Trophoblast cell (in vitro differentiated cells and primary cell): ENCODE results near the gene CORO7.

Source experiments
- DNase-seq, 2 donors: peaks; one replicate each; pipeline ENCODE4 v3.0.0-alpha.2; 2016
- H2AFZ ChIP-seq: 2 replicates; pipeline ENCODE4 v1.6.1; 2013; ENCODE audit warnings: low read length, moderate library complexity, mild to moderate bottlenecking; ENCODE audit not compliant: insufficient read depth, poor library complexity
- H2AK5ac ChIP-seq: 2 replicates; pipeline ENCODE4 v1.6.1; 2013; ENCODE audit warnings: mild to moderate bottlenecking, low read length
- H2BK120ac ChIP-seq: 2 replicates; pipeline ENCODE4 v1.6.1; 2013; ENCODE audit warnings: low read length, mild to moderate bottlenecking, moderate library complexity; ENCODE audit not compliant: insufficient read depth, poor library complexity
- H2BK12ac ChIP-seq: 2 replicates; pipeline ENCODE4 v1.6.1; 2013; ENCODE audit warnings: mild to moderate bottlenecking, low read length, moderate library complexity
- H2BK5ac ChIP-seq: 2 replicates; pipeline ENCODE4 v1.6.1; 2013; ENCODE audit warnings: low read length, low read depth, moderate library complexity, mild to moderate bottlenecking; ENCODE audit not compliant: poor library complexity
- H3K14ac ChIP-seq: 2 replicates; pipeline ENCODE4 v1.6.1; 2013; ENCODE audit warnings: mild to moderate bottlenecking, low read length
- H3K18ac ChIP-seq: 2 replicates; pipeline ENCODE4 v1.6.1; 2013; ENCODE audit warnings: mild to moderate bottlenecking, low read length
- H3K23ac ChIP-seq: 2 replicates; pipeline ENCODE4 v1.6.1; 2013; ENCODE audit warnings: low read length
- H3K27ac ChIP-seq: 2 replicates; pipeline ENCODE4 v1.5.1; 2013; ENCODE audit warnings: low read depth, mild to moderate bottlenecking, inconsistent platforms, low read length, moderate library complexity
- H3K27me3 ChIP-seq: 2 replicates; pipeline ENCODE4 v1.6.1; 2013; ENCODE audit warnings: inconsistent platforms, mild to moderate bottlenecking, low read length, moderate library complexity; ENCODE audit not compliant: insufficient read depth
- H3K36me3 ChIP-seq, 2 experiments: 1 replicate in 1 of 2; 2 replicates in 1 of 2; pipeline ENCODE4 v1.6.1; 2013; ENCODE audit warnings: low read length in 2 of 2, mild to moderate bottlenecking in 2 of 2, moderate library complexity in 1 of 2; ENCODE audit not compliant: insufficient read depth in 2 of 2, control insufficient read depth in 1 of 2
- H3K4ac ChIP-seq: 2 replicates; pipeline ENCODE4 v1.6.1; 2013; ENCODE audit warnings: low read depth, mild to moderate bottlenecking, low read length, moderate library complexity
- H3K4me1 ChIP-seq, 2 experiments: 1 replicate in 1 of 2; 2 replicates in 1 of 2; pipeline ENCODE4 v1.6.1; 2013; ENCODE audit warnings: low read length in 2 of 2, mild to moderate bottlenecking in 2 of 2, moderate library complexity in 1 of 2; ENCODE audit not compliant: insufficient read depth in 2 of 2, control insufficient read depth in 1 of 2
- H3K4me2 ChIP-seq: 2 replicates; pipeline ENCODE4 v1.6.1; 2013; ENCODE audit warnings: inconsistent platforms, mild to moderate bottlenecking, low read length, moderate library complexity
- H3K4me3 ChIP-seq: 2 replicates; pipeline ENCODE4 v1.5.1; 2013; ENCODE audit warnings: mild to moderate bottlenecking, low read depth, low read length, inconsistent platforms
- H3K79me1 ChIP-seq: one replicate; pipeline ENCODE4 v1.6.1; 2013; ENCODE audit warnings: low read length
- H3K79me2 ChIP-seq: 2 replicates; pipeline ENCODE4 v1.6.1; 2013; ENCODE audit warnings: low read length, mild to moderate bottlenecking; ENCODE audit not compliant: control insufficient read depth, insufficient read depth, poor library complexity
- H3K9ac ChIP-seq: 2 replicates; pipeline ENCODE4 v1.6.1; 2013; ENCODE audit warnings: mild to moderate bottlenecking, low read length
- H3K9me3 ChIP-seq: 2 replicates; pipeline ENCODE4 v1.6.1; 2013; ENCODE audit warnings: low read depth, mild to moderate bottlenecking, control low read depth, inconsistent platforms, low read length; ENCODE audit not compliant: insufficient read depth
- H4K12ac ChIP-seq: 2 replicates; pipeline ENCODE4 v1.6.1; 2013; ENCODE audit warnings: low read depth, mild to moderate bottlenecking, low read length, moderate library complexity
- H4K8ac ChIP-seq: 2 replicates; pipeline ENCODE4 v1.6.1; 2013; ENCODE audit warnings: low read depth, mild to moderate bottlenecking, low read length, moderate library complexity
- H4K91ac ChIP-seq: one replicate; pipeline ENCODE4 v1.6.1; 2013; ENCODE audit warnings: low read depth, mild to moderate bottlenecking, low read length, moderate library complexity
- WGBS: extraction: QIAGEN DNeasy Blood & Tissue Kit; methylation state at CpG from one replicate; pipeline ENCODE4 v1.1.7; 2013; ENCODE audit warnings: missing lambda C conversion rate; ENCODE audit not compliant: insufficient read length, insufficient coverage; ENCODE audit errors: extremely low coverage; 5-methylcytosine and 5-hydroxymethylcytosine counted together

CORO7 gene

DNA sequence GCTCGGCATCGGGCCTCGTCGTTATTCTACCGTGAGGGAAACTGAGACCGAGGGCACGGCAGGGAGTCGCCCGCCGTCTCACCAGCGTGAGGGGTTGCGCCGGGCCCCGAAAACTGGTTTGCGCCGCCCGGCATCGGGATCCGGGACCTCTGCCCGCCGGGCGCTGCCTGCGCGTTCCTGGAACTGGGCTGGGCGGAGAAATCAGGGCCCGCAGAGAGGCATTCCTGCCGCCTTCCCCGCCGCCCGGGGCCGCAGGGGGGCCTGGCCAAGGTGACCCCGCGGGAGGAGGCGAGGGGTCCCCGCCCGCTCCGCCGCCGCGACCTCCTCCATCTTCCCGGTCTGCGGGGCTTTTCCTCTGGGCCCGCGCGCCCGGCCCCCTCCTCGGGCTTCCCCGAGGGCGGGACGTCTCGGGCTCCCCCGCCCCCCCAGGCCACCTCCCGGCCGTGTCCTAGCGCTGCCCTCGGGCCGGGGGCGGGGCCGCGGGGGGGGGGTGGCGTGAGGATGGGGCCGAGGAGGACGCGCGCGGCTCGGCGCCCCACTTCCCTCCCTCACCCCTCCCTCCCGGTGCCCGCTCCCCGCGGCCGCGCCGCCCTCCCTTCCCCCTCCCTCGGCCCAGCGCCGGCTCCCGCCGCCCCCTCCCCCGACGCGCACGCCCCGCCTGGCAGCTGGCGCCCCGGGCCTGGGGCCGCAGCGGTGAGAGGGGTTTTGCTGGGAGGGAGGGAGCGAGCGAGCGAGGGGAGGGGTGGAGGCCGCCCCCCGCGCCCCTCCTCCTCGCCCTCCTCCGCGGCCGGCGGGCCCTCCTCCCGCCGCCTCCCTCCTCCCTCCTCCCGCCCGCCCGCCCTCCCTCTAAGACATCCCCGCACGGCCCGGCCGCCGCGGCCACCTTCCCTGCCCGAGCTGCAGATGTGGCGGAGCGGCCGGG lies 100.9 kb downstream of the CORO7 start, which contains the start of gene GLIS2:
Gene GLIS2, plus strand, starts transcription at position 882 of the 922 bp plus-strand sequence. CDS start 16,214 bp downstream, outside the sequence.
- H3K79me2 ChIP-seq: peaks cover 15% of the 10 kb centered on the region
- H2BK12ac ChIP-seq: peak within 1 kb of the TSS; percentile 87
- no CpG with 5 or more reads among the region's 115 CpGs for WGBS
- peak within 1 kb of the TSS; percentile 85 for H2AFZ ChIP-seq
- H2BK5ac ChIP-seq: peak within 1 kb of the TSS; percentile 63
- H3K9me3 ChIP-seq: no peaks in the 10 kb centered on the region
- H3K79me1 ChIP-seq: peaks cover 18% of the 10 kb centered on the region
- H4K91ac ChIP-seq: peak within 1 kb of the TSS; percentile 81
- peak within 1 kb of the TSS; percentile 58 for H2AK5ac ChIP-seq
- H3K4me3 ChIP-seq: peak within 1 kb of the TSS; percentile 78
- H2BK120ac ChIP-seq: peak within 1 kb of the TSS; percentile 91
- H3K14ac ChIP-seq: peak within 1 kb of the TSS; percentile 93
- H3K23ac ChIP-seq: no peak within 1 kb of the TSS
- peak; percentile 66 to 73 for DNase-seq
- H3K9ac ChIP-seq: peak within 1 kb of the TSS; percentile 42
- H3K27ac ChIP-seq: peak within 1 kb of the TSS; percentile 45
- H3K4ac ChIP-seq: peak within 1 kb of the TSS; percentile 53
- peak within 1 kb of the TSS; percentile 94 for H3K4me2 ChIP-seq
- H3K4me1 ChIP-seq: peaks cover 32 to 41% of the 10 kb centered on the region in 2 experiments
- H3K18ac ChIP-seq: peak within 1 kb of the TSS; percentile 80
- H3K36me3 ChIP-seq: peaks cover 0 to 2% of the 10 kb centered on the region in 2 experiments
- peak within 1 kb of the TSS; percentile 58 for H4K12ac ChIP-seq
- no peaks in the 10 kb centered on the region for H3K27me3 ChIP-seq
- H4K8ac ChIP-seq: peak within 1 kb of the TSS; percentile 83

DNA sequence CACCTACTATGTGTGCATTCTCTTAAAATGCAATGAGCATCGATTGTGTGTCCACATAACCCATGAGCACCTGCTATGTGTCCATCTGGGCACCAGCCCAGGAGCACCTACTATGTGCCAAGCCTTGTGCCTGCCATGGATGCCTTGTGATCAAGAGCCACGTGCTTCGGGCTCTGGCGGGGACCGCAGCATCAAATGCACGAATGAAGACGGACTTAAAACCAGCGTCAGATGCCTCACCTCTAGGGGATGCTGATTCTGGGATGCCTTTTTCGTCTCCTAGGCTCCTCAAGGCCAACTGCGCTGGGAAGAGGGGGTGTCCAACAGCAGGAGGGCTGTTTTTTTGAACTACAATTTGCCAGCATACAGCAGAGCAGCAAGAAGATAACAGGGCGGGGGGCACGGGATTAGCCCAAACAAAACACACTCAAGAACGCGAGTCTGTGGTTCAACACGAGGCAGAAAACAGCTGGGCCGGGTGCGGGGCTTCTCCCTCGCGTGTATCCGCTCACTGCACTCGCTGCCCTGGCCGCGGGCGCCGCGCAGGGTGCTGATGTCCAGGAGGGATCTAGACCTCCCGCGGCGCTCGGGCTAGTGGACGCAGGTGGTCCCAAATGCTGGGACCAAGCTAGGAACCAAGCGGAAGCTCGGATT lies 101.7 kb downstream of the CORO7 start:
- H3K23ac ChIP-seq: no peak overlapping the region
- H3K79me1 ChIP-seq: peaks cover 15% of the 10 kb centered on the region
- peak overlapping the region; percentile 67 for H3K4me2 ChIP-seq
- H3K36me3 ChIP-seq: peaks cover 0 to 2% of the 10 kb centered on the region in 2 experiments
- H3K9ac ChIP-seq: no peak overlapping the region
- peak overlapping the region; percentile 63 for H2BK5ac ChIP-seq
- no peak overlapping the region for H3K27ac ChIP-seq
- peak overlapping the region; percentile 91 for H2BK120ac ChIP-seq
- peaks cover 26 to 37% of the 10 kb centered on the region in 2 experiments for H3K4me1 ChIP-seq
- peak overlapping the region; percentile 53 for H3K4ac ChIP-seq
- peak overlapping the region; percentile 87 for H2BK12ac ChIP-seq
- peak overlapping the region; percentile 83 for H4K8ac ChIP-seq
- H3K14ac ChIP-seq: peak overlapping the region; percentile 93
- H3K27me3 ChIP-seq: no peaks in the 10 kb centered on the region
- H3K79me2 ChIP-seq: peaks cover 15% of the 10 kb centered on the region
- no peaks in the 10 kb centered on the region for H3K9me3 ChIP-seq
- no CpG with 5 or more reads among the region's 33 CpGs for WGBS
- H3K18ac ChIP-seq: peak overlapping the region; percentile 80
- peak overlapping the region; percentile 58 for H2AK5ac ChIP-seq
- H4K91ac ChIP-seq: peak overlapping the region; percentile 81
- peak overlapping the region; percentile 70 for H3K4me3 ChIP-seq
- DNase-seq: peak; percentile 36 to 58
- H2AFZ ChIP-seq: peak overlapping the region; percentile 85
- peak overlapping the region; percentile 58 for H4K12ac ChIP-seq

- H2AFZ ChIP-seq: no peak overlapping the region
- H3K9me3 ChIP-seq: no peaks in the 10 kb centered on the region
- no peak overlapping the region for H4K12ac ChIP-seq
- no peak overlapping the region for H2AK5ac ChIP-seq
- no peak overlapping the region for H3K14ac ChIP-seq
- WGBS: no CpG with 5 or more reads among the region's 43 CpGs
- H3K23ac ChIP-seq: no peak overlapping the region
- H3K18ac ChIP-seq: no peak overlapping the region
- H3K27ac ChIP-seq: no peak overlapping the region
- H2BK12ac ChIP-seq: peak overlapping the region; percentile 54
- H4K91ac ChIP-seq: no peak overlapping the region
- DNase-seq: peak; percentile 66 to 77
- H4K8ac ChIP-seq: no peak overlapping the region
- peak overlapping the region; percentile 10 for H3K4me2 ChIP-seq
- no peaks in the 10 kb centered on the region for H3K27me3 ChIP-seq
- peaks cover 15% of the 10 kb centered on the region for H3K79me1 ChIP-seq
- H3K9ac ChIP-seq: no peak overlapping the region
- H3K4ac ChIP-seq: no peak overlapping the region
- no peak overlapping the region for H3K4me3 ChIP-seq
- no peak overlapping the region for H2BK5ac ChIP-seq
- no peak overlapping the region for H2BK120ac ChIP-seq
- peaks cover 0 to 2% of the 10 kb centered on the region in 2 experiments for H3K36me3 ChIP-seq
- H3K4me1 ChIP-seq: peaks cover 26 to 31% of the 10 kb centered on the region in 2 experiments
- H3K79me2 ChIP-seq: peaks cover 15% of the 10 kb centered on the region
Observed at GRCh38 chr16:4313563-4314531, 102.5 kb downstream of the CORO7 start.
